A549 (cell line): Measurements from ENCODE around the gene C14orf119. TPM values are rescaled to one million over a fixed set of nuclear protein-coding genes. Genes with fewer than 3 reads are reported as not detected.

ENCODE experiments used
- ATAC-seq, 2 experiments: fragments of 200-7000 bp in 1 of 2; fragments of >200 bp in 1 of 2; cut with Nextera tagmentation in 1 of 2; cut with Tn5 transposase in 1 of 2; 3 replicates each; pipeline versions ENCODE4 v1.8.0 to v1.9.1; 2018 to 2020; ENCODE audit warnings: mild to moderate bottlenecking in 1 of 2, moderate library complexity in 1 of 2
- CTCF ChIA-PET: fragments of 300-600 bp; sonication (Branson Sonifier 250); formaldehyde crosslinking; extraction: SDS; loops from one replicate; lab custom pipeline; 2021; ENCODE audit warnings: antibody characterized with exemption, inconsistent platforms; lab: Yijun Ruan, JAX
- POLR2A ChIA-PET: fragments of 350-600 bp; formaldehyde crosslinking; extraction: SDS; loops from one replicate; lab custom pipeline; 2021; ENCODE audit warnings: antibody characterized with exemption, inconsistent platforms; lab: Yijun Ruan, JAX
- DNase-seq, 2 experiments: peaks; one replicate each; pipeline versions ENCODE4 v3.0.0 to v3.0.0-alpha.2; 2011 to 2016; ENCODE audit warnings: low read depth in 1 of 2, low spot score in 1 of 2
- FAIRE-seq: peaks from 2 replicates; lab custom pipeline; 2011; peaks lifted over from hg19 to GRCh38; lab: Jason Lieb, UNC
- H3K27ac ChIP-seq, 2 experiments: fragments of >200 bp; sonication (Bioruptor Twin); formaldehyde crosslinking; 3 replicates each; pipeline ENCODE4 v1.5.1; 2016 to 2017
- H3K4me1 ChIP-seq: fragments of >200 bp; sonication (Bioruptor Twin); formaldehyde crosslinking; 3 replicates; pipeline ENCODE4 v1.6.1; 2016
- H3K4me2 ChIP-seq: fragments of >200 bp; sonication (Bioruptor Twin); formaldehyde crosslinking; 3 replicates; pipeline ENCODE4 v1.6.1; 2016
- H3K4me3 ChIP-seq: fragments of >200 bp; sonication (Bioruptor Twin); formaldehyde crosslinking; 3 replicates; pipeline ENCODE4 v1.5.1; 2016
- H3K9me3 ChIP-seq: fragments of >200 bp; sonication (Bioruptor Twin); formaldehyde crosslinking; 3 replicates; pipeline ENCODE4 v1.6.1; 2016
- ATOH8 ChIP-seq: fragments of 250-450 bp; sonication (Bioruptor Pico); IDR thresholded peaks from 2 replicates; pipeline ENCODE4 v1.5.0; 2020; ENCODE audit warnings: low read depth, mild to moderate bottlenecking, moderate library complexity
- BHLHE40 ChIP-seq: IDR thresholded peaks from 2 replicates; pipeline ENCODE4 v1.6.1; 2012; ENCODE audit warnings: low read depth, low read length, inconsistent platforms
- CBX8 ChIP-seq: fragments of 200-600 bp; sonication (generic); IDR thresholded peaks from 2 replicates; pipeline ENCODE4 v1.6.1; 2016
- CEBPB ChIP-seq, 2 experiments: fragments of >200 bp in 1 of 2; sonication (Bioruptor Twin) in 1 of 2; formaldehyde crosslinking in 1 of 2; IDR thresholded peaks; 2 replicates each; pipeline ENCODE4 v1.6.1; 2012 to 2016
- CTCF ChIP-seq: fragments of >200 bp; sonication (Bioruptor Twin); formaldehyde crosslinking; IDR thresholded peaks from 3 replicates; pipeline ENCODE4 v1.5.1; 2016
- ELK1 ChIP-seq: fragments of 150-350 bp; IDR thresholded peaks from 2 replicates; pipeline ENCODE4 v1.6.1; 2014; ENCODE audit warnings: low read depth, mild to moderate bottlenecking, low read length
- EP300 ChIP-seq, 2 experiments: fragments of >200 bp; sonication (Bioruptor Twin); formaldehyde crosslinking; IDR thresholded peaks; 2 replicates in 1 of 2; 3 replicates in 1 of 2; pipeline ENCODE4 v1.6.1; 2016 to 2017
- HDAC2 ChIP-seq: fragments of 200-600 bp; sonication (generic); IDR thresholded peaks from 2 replicates; pipeline ENCODE4 v1.6.1; 2016
- HEYL ChIP-seq: fragments of 250-450 bp; sonication (Bioruptor Pico); IDR thresholded peaks from 2 replicates; pipeline ENCODE4 v1.8.0; 2021; ENCODE audit warnings: mild to moderate bottlenecking, moderate library complexity
- HMGXB4 ChIP-seq: fragments of 250-450 bp; sonication (Bioruptor Pico); IDR thresholded peaks from 2 replicates; pipeline ENCODE4 v1.5.0; 2021; ENCODE audit warnings: mild to moderate bottlenecking, moderate library complexity, borderline replicate concordance
- HOXB13 ChIP-seq: fragments of 250-450 bp; sonication (Bioruptor Pico); IDR thresholded peaks from 2 replicates; pipeline ENCODE4 v1.5.0; 2020; ENCODE audit warnings: low read depth, mild to moderate bottlenecking, moderate library complexity
- HOXB5 ChIP-seq: fragments of 250-450 bp; sonication (Bioruptor Pico); IDR thresholded peaks from 2 replicates; pipeline ENCODE4 v1.5.0; 2020; ENCODE audit warnings: mild to moderate bottlenecking, moderate library complexity
- JUN ChIP-seq, 2 experiments: fragments of >200 bp; sonication (Bioruptor Twin); formaldehyde crosslinking; IDR thresholded peaks; 2 replicates in 1 of 2; 3 replicates in 1 of 2; pipeline ENCODE4 v1.6.1; 2016 to 2017
- KDM1A ChIP-seq: fragments of 200-600 bp; sonication (generic); IDR thresholded peaks from 2 replicates; pipeline ENCODE4 v1.6.1; 2016; ENCODE audit warnings: low read depth, mild to moderate bottlenecking
- MAZ ChIP-seq: fragments of 150-350 bp; IDR thresholded peaks from 2 replicates; pipeline ENCODE4 v1.6.1; 2014; ENCODE audit warnings: antibody characterized with exemption, low read depth, low read length, borderline replicate concordance
- MYC ChIP-seq: IDR thresholded peaks from 2 replicates; pipeline ENCODE4 v1.6.1; 2012; ENCODE audit warnings: mild to moderate bottlenecking, inconsistent platforms, low read length, improper control_type of control experiment, borderline replicate concordance
- POLR2A ChIP-seq: IDR thresholded peaks from 2 replicates; pipeline ENCODE4 v1.6.1; 2012; ENCODE audit warnings: mild to moderate bottlenecking, low read length
- RAD21 ChIP-seq, 2 experiments: fragments of >200 bp in 1 of 2; sonication (Bioruptor Twin) in 1 of 2; formaldehyde crosslinking in 1 of 2; IDR thresholded peaks in 1 of 2; conservative IDR thresholded peaks in 1 of 2; 2 replicates in 1 of 2; 3 replicates in 1 of 2; pipeline ENCODE4 v1.6.1; 2012 to 2018; ENCODE audit warnings: inconsistent platforms in 1 of 2
- RFX5 ChIP-seq: fragments of 450-650 bp; IDR thresholded peaks from 2 replicates; pipeline ENCODE4 v1.7.1; 2014; ENCODE audit warnings: antibody characterized with exemption, mild to moderate bottlenecking, moderate library complexity
- SMC3 ChIP-seq: fragments of >200 bp; sonication (Bioruptor Twin); formaldehyde crosslinking; IDR thresholded peaks from 3 replicates; pipeline ENCODE4 v1.6.1; 2018; ENCODE audit warnings: inconsistent platforms
- TP53 ChIP-seq: fragments of 250-450 bp; sonication (Bioruptor Pico); IDR thresholded peaks from 2 replicates; pipeline ENCODE4 v1.5.0; 2021; ENCODE audit warnings: mild to moderate bottlenecking, moderate library complexity
- USF2 ChIP-seq: fragments of 450-650 bp; IDR thresholded peaks from 2 replicates; pipeline ENCODE4 v1.6.1; 2014; ENCODE audit warnings: antibody characterized with exemption
- ZSCAN20 ChIP-seq: fragments of 250-450 bp; sonication (Bioruptor Pico); IDR thresholded peaks from 2 replicates; pipeline ENCODE4 v1.8.0; 2022; ENCODE audit warnings: mild to moderate bottlenecking, moderate library complexity
- WGBS: methylation state at CpG from one replicate; pipeline ENCODE4 v1.1.6; 2017; ENCODE audit errors: missing lambda C conversion rate; 5-methylcytosine and 5-hydroxymethylcytosine counted together
- polyA plus RNA-seq, 4 experiments: library from polyadenylated mRNA; depleted of rRNA in 3 of 4; stranded (reverse); fragments of >200 nt; fragmentation: RNase III in 1 of 4; extraction: RNeasy Plus Mini Kit Qiagen cat#74134 plus additional on column Dnase treatment in 1 of 4; gene quantifications; 2 replicates in 3 of 4; 3 replicates in 1 of 4; pipeline ENCODE4 v1.2.3, GENCODE V29; 2011 to 2017

Gene C14orf119
- polyA plus RNA-seq, 2 of the 4 experiments (the other 2 are of a cell fraction) = 82.5 to 102 TPM

GRCh38 chr14:23076785-23077408 lies 18.4 kb upstream of the C14orf119 start:
- 50% methylated on average over 5 of the region's 5 CpGs for WGBS
- FAIRE-seq (no peak), DNase-seq (peak in 1 of 2 experiments; percentile 33)

GRCh38 chr14:23077962-23078361 lies 17.3 kb upstream of the C14orf119 start:
- no peak overlapping the region for H3K4me3 ChIP-seq
- POLR2A ChIA-PET = interaction anchor here (3.5 kb wide), 1 partner anchor 17 kb away, joined by 29 read pairs; the partner anchor contains the start of genes ACIN1 and C14orf119

More at GRCh38 chr14:23076785-23077408, 18.4 kb upstream of the C14orf119 start:
- Histone ChIP-seq H3K4me3 (no peak overlapping the region), H3K27ac (no peak overlapping the region; a peak in 1 of 6 replicates), H3K9me3 (no peaks in the 10 kb centered on the region), H3K4me2 (no peak overlapping the region), H3K4me1 (peaks cover 49% of the 10 kb centered on the region)
- TF ChIP-seq CTCF (peak; percentile 80), SMC3 (0 out of 3 replicates have a peak, but pooled peaks have one; percentile 30), CEBPB (IDR thresholded peaks at IDR 0.05) (no peak), RAD21 (conservative IDR thresholded peaks at IDR 0.05 in 1 of 2, IDR thresholded peaks at IDR 0.05 in 1 of 2) (peak; percentile 48 to 56; a peak in 4 of 5 replicates)
- POLR2A ChIA-PET = interaction anchor here (3.5 kb wide), 1 partner anchor 18 kb away, joined by 29 read pairs; the partner anchor contains the start of genes ACIN1 and C14orf119
- peak; percentile 51 to 55; a peak in 3 of 6 replicates for ATAC-seq
- CTCF ChIA-PET = interaction anchor here (0.7 to 9.2 kb wide), 38 partner anchors 9 to 245 kb away, joined by 3 to 141 read pairs (median 4); partner anchors contain the start of genes ACIN1, C14orf119, CDH24 and CEBPE

GRCh38 chr14:23078692-23079116 lies 16.6 kb upstream of the C14orf119 start:
- H3K4me2 ChIP-seq = peak overlapping the region; percentile 75
- WGBS = 4% methylated on average over 2 of the region's 2 CpGs
- FAIRE-seq = no peak
- peak; percentile 45 to 83 for DNase-seq
- CTCF ChIA-PET = interaction anchor here (2.2 to 9.2 kb wide), 11 partner anchors 12 to 108 kb away, joined by 7 to 141 read pairs (median 25); partner anchors contain the start of genes ACIN1, C14orf119, CDH24 and CEBPE
- no peaks in the 10 kb centered on the region for H3K9me3 ChIP-seq
- H3K4me1 ChIP-seq = peaks cover 44% of the 10 kb centered on the region
- H3K4me3 ChIP-seq = 0 out of 3 replicates have a peak overlapping the region, but pooled peaks have one; percentile 14
- peak overlapping the region; percentile 71 to 86 for H3K27ac ChIP-seq
- peak; percentile 95 to 96 for ATAC-seq
- POLR2A ChIA-PET = interaction anchor here (3.5 kb wide), 1 partner anchor 16 kb away, joined by 29 read pairs; the partner anchor contains the start of genes ACIN1 and C14orf119
- TF ChIP-seq ATOH8 (CRISPR knock-in tag) = no peak
- TF ChIP-seq MYC = no peak
- peak; percentile 73 for TF ChIP-seq USF2
- TF ChIP-seq HDAC2 = no peak
- TF ChIP-seq JUN (IDR thresholded peaks at IDR 0.05) = peak in 1 of 2 experiments; percentile 53; a peak in 2 of 5 replicates
- no peak for TF ChIP-seq CBX8
- TF ChIP-seq CEBPB (IDR thresholded peaks at IDR 0.05) = peak; percentile 46 to 82; a peak in 3 of 4 replicates
- TF ChIP-seq HOXB13 (CRISPR knock-in tag) = no peak
- TF ChIP-seq HEYL (CRISPR knock-in tag) = no peak
- TF ChIP-seq ZSCAN20 (CRISPR knock-in tag) = no peak
- TF ChIP-seq TP53 (CRISPR knock-in tag) = no peak
- no peak for TF ChIP-seq POLR2A
- TF ChIP-seq EP300 (IDR thresholded peaks at IDR 0.05) = no peak
- TF ChIP-seq BHLHE40 = no peak

More at GRCh38 chr14:23077962-23078361, 17.3 kb upstream of the C14orf119 start:
- Histone ChIP-seq H3K9me3 (no peaks in the 10 kb centered on the region), H3K27ac (peak overlapping the region; percentile 71 to 86), H3K4me1 (peaks cover 44% of the 10 kb centered on the region), H3K4me2 (peak overlapping the region; percentile 75)
- DNase-seq = no peak
- CTCF ChIA-PET = interaction anchor here (1.1 to 9.2 kb wide), 17 partner anchors 8 to 217 kb away, joined by 3 to 141 read pairs (median 21); partner anchors contain the start of genes ACIN1, C14orf119, CDH24 and CEBPE
- 0 out of 6 replicates have a peak, but pooled peaks of 1 of the 2 experiments have one; percentile 10 for ATAC-seq
- FAIRE-seq = no peak
- TF ChIP-seq HDAC2 (no peak), MAZ (no peak), KDM1A (no peak), HMGXB4 (CRISPR knock-in tag) (no peak), ELK1 (no peak), HOXB13 (CRISPR knock-in tag) (no peak), RFX5 (no peak), HOXB5 (no peak), JUN (IDR thresholded peaks at IDR 0.05) (no peak)
- 73% methylated on average over 5 of the region's 5 CpGs for WGBS
